Measurements from ENCODE around the gene FTCD.

GRCh38 chr21:46183910-46184624 is 28.7 kb upstream of the FTCD start, which contains the start of gene SPATC1L:
- TF ChIP-seq POLR2A (IDR thresholded peaks at IDR 0.05) (no peak), CTCF (IDR thresholded peaks at IDR 0.05) (no peak)
